Measurements from ENCODE around the gene CHI3L1.

GRCh38 chr1:203225071-203225470, 38.6 kb upstream of the CHI3L1 start:
- TF ChIP-seq CTCF (IDR thresholded peaks at IDR 0.05) (no peak), ZFX (IDR thresholded peaks at IDR 0.05; ENCODE audit: borderline replicate concordance) (no peak)
